GM12801 (cell line): ENCODE measurements around the gene GPANK1.

Experiments used
- CTCF ChIP-seq: IDR thresholded peaks from one replicate; pipeline ENCODE4 v1.5.1; 2011; ENCODE audit warnings: control low read depth; ENCODE audit not compliant: insufficient read length; ENCODE audit errors: extremely low read depth

GPANK1 gene

GRCh38 chr6:31639449-31639861, 25.3 kb downstream of the GPANK1 start:
- TF ChIP-seq CTCF = no peak

- no peak for TF ChIP-seq CTCF
These were observed 25.8 kb downstream of the GPANK1 start for GRCh38 chr6:31639043-31639442.

DNA sequence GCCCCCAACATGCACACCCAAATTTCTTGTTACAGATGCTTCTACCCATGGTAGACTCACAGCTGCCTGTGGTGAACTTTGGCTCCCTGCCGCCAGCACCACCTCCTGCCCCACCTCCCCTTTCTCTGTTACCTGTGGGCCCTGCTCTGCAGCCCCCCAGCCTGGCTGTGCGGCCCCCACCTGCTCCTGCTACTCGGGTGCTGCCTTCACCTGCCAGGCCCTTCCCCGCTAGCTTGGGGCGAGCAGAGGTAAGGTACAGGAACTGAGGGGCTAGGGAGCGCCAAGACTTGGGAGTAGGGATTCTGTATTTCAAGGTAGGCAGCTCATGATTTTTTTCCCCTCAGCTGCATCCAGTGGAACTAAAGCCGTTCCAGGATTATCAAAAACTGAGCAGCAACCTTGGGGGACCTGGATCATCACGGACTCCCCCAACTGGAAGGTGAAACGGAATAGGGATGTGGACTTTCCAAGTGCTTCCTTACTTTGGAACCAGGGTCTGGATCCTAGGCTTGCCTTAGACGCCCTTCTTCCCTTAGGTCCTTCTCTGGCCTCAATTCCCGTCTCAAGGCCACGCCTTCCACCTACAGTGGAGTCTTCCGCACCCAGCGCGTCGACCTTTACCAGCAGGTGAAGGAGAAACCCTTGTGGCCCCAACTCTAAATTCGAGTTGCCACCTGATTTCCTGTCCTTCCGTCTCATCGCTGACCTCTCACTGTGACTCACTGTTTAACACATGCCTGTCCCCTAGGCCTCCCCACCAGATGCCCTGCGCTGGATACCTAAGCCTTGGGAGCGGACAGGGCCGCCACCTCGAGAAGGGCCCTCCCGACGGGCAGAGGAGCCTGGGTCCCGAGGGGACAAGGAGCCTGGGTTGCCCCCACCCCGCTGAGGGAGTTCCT, 27.9 kb downstream of the GPANK1 start:
- no peak for TF ChIP-seq CTCF

- no peak for TF ChIP-seq CTCF
These were observed 29.7 kb downstream of the GPANK1 start for GRCh38 chr6:31634969-31635575.

GRCh38 chr6:31634131-31634530, 30.7 kb downstream of the GPANK1 start:
- TF ChIP-seq CTCF = no peak

DNA sequence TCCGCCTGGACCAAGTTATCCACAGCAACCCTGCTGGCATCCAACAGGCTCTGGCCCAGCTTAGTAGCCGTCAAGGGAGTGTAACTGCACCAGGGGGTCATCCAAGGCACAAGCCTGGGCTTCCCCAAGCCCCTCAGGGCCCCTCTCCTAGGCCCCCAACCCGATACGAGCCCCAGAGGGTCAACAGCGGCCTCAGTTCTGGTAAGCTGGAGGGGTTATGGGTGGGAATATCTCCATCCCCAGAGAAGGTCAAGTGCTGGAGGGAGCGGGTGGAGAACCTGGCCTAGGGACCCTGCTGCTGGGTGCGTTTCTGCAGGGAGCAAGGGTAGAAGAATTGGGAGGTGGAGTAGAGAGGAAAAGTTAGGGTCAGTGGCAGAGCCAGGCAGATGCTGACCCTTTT, 31.4 kb downstream of the GPANK1 start:
- no peak for TF ChIP-seq CTCF

- no peak for TF ChIP-seq CTCF
These were observed 32.4 kb downstream of the GPANK1 start for GRCh38 chr6:31632279-31632946.
